ENCODE results near the gene NAGA.

The NAGA gene

GRCh38 chr22:42021571-42021970 lies 49.0 kb downstream of the NAGA start:
- TF ChIP-seq, protein P1, sequence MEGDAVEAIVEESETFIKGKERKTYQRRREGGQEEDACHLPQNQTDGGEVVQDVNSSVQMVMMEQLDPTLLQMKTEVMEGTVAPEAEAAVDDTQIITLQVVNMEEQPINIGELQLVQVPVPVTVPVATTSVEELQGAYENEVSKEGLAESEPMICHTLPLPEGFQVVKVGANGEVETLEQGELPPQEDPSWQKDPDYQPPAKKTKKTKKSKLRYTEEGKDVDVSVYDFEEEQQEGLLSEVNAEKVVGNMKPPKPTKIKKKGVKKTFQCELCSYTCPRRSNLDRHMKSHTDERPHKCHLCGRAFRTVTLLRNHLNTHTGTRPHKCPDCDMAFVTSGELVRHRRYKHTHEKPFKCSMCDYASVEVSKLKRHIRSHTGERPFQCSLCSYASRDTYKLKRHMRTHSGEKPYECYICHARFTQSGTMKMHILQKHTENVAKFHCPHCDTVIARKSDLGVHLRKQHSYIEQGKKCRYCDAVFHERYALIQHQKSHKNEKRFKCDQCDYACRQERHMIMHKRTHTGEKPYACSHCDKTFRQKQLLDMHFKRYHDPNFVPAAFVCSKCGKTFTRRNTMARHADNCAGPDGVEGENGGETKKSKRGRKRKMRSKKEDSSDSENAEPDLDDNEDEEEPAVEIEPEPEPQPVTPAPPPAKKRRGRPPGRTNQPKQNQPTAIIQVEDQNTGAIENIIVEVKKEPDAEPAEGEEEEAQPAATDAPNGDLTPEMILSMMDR (IDR thresholded peaks at IDR 0.05; ENCODE audit: low read depth, low read length) = no peak
- H3K9me3 ChIP-seq = no peaks in the 10 kb centered on the region
- H3K4me1 ChIP-seq = no peaks in the 10 kb centered on the region
- H3K4me3 ChIP-seq (ENCODE audit: low read depth, low read length) = no peak overlapping the region
- DNase-seq = no peak
- H3K27me3 ChIP-seq = no peaks in the 10 kb centered on the region; the same call in 1 of the 2 replicates
- H3K36me3 ChIP-seq = no peaks in the 10 kb centered on the region

DNA sequence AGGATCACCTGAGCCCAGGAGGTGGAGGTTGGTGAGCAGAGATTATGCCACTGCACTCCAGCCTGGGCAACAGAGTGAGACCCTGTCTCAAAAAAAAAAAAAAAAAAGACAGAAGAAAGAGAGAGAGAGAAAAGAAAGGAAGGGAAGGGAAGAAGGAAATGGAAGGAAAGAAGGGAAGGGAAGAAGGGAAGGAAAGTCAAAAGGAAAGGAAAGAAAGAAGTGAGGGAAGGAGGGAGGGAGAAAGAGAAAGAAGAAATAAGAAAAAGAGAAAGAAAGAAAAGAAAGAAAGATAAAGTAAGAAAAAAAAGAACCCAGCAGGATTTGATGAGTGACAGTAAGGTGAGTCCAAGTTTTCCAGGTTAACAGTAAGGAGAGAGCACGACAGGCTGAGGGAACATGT lies 52.4 kb downstream of the NAGA start:
- Histone ChIP-seq H3K4me1 (no peaks in the 10 kb centered on the region), H3K36me3 (no peaks in the 10 kb centered on the region), H3K27me3 (peaks cover 5% of the 10 kb centered on the region), H3K4me3 (ENCODE audit: low read depth, low read length) (no peak overlapping the region), H3K9me3 (no peaks in the 10 kb centered on the region)
- no peak for DNase-seq
- TF ChIP-seq, protein P1 (IDR thresholded peaks at IDR 0.05; ENCODE audit: low read depth, low read length) = no peak

GRCh38 chr22:42016111-42016510 lies 54.5 kb downstream of the NAGA start:
- no peaks in the 10 kb centered on the region for H3K36me3 ChIP-seq

GRCh38 chr22:42013385-42013784 lies 57.2 kb downstream of the NAGA start:
- TF ChIP-seq, protein P1 (IDR thresholded peaks at IDR 0.05; ENCODE audit: low read depth, low read length) = no peak
- no peaks in the 10 kb centered on the region for H3K36me3 ChIP-seq
- H3K9me3 ChIP-seq = peaks cover 3% of the 10 kb centered on the region; the same call in 1 of the 2 replicates
- H3K4me1 ChIP-seq = no peaks in the 10 kb centered on the region
- DNase-seq = no peak
- H3K4me3 ChIP-seq (ENCODE audit: low read depth, low read length) = no peak overlapping the region
- peaks cover 5% of the 10 kb centered on the region; the same call in 1 of the 2 replicates for H3K27me3 ChIP-seq

More at GRCh38 chr22:42016111-42016510, 54.5 kb downstream of the NAGA start:
- H3K27me3 ChIP-seq = peaks cover 5% of the 10 kb centered on the region
- no peaks in the 10 kb centered on the region for H3K4me1 ChIP-seq
- TF ChIP-seq, protein P1 (IDR thresholded peaks at IDR 0.05; ENCODE audit: low read depth, low read length) = no peak
- no peak overlapping the region for H3K4me3 ChIP-seq (ENCODE audit: low read depth, low read length)
- H3K9me3 ChIP-seq = no peaks in the 10 kb centered on the region
- no peak for DNase-seq

GRCh38 chr22:42010778-42011177 lies 59.8 kb downstream of the NAGA start:
- Histone ChIP-seq H3K9me3 (peaks cover 3% of the 10 kb centered on the region; the same call in 1 of the 2 replicates), H3K4me1 (no peaks in the 10 kb centered on the region), H3K27me3 (peaks cover 5% of the 10 kb centered on the region; the same call in 1 of the 2 replicates), H3K36me3 (no peaks in the 10 kb centered on the region), H3K4me3 (ENCODE audit: low read depth, low read length) (no peak overlapping the region)
- TF ChIP-seq, protein P1 (IDR thresholded peaks at IDR 0.05; ENCODE audit: low read depth, low read length) = no peak
- no peak for DNase-seq
